GM12874 (cell line): ENCODE results near the gene RPIA.

Source experiments
- TF ChIP-seq, protein P1 (sequence below): IDR thresholded peaks from 2 replicates; pipeline ENCODE4 v1.5.1; 2011; ENCODE audit warnings: low read depth, mild to moderate bottlenecking, control low read depth, low read length, moderate library complexity; ENCODE audit not compliant: insufficient read depth

RPIA gene

DNA sequence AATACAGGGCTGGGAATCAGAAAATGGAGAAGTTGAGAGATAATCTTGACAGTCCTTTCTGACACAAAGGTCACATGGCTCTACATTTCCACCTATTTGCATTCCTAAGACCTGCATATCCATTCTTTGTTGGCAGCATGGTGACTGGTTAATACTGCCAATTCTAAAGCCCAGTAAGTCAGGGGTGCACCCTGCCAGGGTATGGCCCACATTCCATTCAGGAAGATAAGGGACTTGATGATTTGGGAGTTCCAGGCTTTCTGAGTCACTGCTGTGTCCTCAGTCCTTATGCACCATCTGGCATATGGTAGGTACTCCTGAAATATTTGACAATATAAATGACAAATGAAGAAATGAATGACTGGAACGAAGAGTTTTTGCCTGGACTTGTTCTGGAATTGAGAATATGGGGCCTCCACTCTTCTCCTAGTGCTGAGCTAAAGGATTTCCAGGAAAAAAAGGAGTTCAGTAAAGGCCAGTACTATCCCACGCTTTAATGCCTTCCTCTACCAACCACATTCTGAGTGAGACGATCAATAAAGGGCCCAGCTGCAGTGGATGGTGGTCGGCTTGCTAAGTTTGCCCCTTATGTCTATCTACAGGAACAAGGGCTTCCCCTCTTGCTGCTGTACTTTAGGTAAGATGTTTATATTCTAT lies 32.5 kb upstream of the RPIA start:
- TF ChIP-seq, protein P1, sequence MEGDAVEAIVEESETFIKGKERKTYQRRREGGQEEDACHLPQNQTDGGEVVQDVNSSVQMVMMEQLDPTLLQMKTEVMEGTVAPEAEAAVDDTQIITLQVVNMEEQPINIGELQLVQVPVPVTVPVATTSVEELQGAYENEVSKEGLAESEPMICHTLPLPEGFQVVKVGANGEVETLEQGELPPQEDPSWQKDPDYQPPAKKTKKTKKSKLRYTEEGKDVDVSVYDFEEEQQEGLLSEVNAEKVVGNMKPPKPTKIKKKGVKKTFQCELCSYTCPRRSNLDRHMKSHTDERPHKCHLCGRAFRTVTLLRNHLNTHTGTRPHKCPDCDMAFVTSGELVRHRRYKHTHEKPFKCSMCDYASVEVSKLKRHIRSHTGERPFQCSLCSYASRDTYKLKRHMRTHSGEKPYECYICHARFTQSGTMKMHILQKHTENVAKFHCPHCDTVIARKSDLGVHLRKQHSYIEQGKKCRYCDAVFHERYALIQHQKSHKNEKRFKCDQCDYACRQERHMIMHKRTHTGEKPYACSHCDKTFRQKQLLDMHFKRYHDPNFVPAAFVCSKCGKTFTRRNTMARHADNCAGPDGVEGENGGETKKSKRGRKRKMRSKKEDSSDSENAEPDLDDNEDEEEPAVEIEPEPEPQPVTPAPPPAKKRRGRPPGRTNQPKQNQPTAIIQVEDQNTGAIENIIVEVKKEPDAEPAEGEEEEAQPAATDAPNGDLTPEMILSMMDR = no peak

DNA sequence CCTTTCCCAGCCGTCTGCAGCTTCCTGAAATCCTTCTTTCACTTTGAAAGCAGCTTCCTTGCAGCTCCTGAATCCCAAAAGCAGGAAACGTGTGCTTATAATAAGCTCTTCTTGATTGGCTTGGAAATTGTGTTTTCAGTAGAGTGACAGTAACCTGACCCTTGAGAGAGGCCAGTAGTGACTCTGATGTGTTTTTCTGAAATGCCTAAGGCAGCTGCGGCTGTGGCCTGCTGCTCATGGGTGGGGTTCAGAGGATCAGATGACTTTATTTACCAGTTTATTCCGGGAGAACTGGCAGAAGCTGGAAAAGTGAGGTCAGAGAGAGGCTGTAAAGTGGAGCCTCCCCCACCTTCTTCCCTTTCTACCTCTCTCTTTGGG lies 31.9 kb upstream of the RPIA start:
- TF ChIP-seq, protein P1 = no peak

DNA sequence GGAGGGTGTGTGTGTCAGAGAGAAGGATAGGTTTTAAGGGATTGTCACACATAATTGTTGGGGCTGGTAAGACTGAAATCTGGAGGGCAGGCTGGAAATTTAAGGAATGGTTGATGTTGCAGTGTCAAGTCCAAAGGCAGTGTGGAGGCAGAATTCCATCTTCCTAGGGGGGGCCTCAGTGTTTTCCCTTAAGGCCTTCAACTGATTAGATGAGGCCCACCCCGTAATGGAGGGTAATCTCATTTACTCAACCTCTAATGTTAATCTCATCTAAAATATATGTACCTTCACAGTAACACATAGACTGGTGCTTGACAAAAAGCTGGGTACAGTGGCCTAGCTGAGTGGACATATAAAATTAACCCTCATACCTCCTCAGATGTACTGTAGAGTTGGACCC lies 30.9 kb upstream of the RPIA start:
- TF ChIP-seq, protein P1 = no peak

DNA sequence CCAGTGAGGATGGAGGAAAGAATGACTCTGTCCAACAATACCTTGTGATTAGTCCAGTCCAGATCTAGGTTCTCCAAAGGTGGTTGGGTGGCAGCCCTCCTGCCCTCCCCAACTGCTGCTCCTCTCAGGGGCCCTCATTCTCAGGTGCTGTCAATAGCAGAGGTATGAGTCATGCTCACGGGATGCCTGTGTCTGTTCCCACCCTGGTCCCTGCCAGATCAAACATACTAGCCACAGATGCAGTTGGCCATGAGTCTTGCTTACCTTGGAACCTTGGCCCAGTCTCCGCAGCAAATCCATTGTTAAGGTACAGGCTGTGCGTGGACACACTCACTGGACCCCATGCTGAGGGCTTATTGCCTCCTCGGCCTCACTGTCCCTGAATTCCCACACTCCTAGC lies 24.9 kb upstream of the RPIA start:
- TF ChIP-seq, protein P1 = no peak

DNA sequence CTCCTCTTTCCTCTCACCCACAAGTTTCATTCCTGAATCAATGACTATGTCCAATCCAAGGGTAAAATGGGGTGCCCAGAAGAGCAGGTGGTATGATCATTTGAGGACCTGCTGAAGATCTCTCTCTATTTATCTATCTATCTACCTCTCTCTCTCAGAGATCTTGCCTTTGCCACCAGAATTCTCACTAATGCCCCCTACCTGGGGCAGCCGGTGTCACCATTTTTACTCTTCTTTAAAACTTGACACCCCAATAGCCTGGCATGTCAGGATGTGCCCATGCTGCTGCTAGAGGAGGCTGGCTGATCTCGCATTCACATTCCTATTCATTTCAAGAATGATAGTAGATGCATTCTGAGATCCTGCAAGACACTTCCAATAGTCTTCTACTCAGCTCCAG lies 24.3 kb upstream of the RPIA start:
- TF ChIP-seq, protein P1 = peak; percentile 16; the same call in 1 of the 2 replicates

DNA sequence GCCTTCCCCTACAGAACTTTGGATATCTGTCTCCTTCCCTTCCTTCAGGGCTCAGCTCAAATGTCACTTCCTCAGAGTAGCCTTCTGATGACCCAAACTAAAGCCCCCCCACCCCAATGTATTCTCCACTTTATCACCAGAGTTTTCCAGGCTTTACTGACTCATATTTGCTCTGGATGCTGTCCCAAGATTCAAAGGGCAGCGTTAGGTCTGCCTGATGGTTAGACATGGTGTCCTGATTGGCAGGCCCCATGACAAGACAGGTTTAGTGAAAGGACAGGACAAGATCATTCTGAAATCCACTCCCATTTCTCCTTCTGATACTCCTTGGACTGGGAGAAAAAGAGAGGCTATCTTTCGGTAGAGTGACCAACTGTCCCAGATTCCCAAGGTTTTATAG lies 22.6 kb upstream of the RPIA start:
- TF ChIP-seq, protein P1 = no peak

DNA sequence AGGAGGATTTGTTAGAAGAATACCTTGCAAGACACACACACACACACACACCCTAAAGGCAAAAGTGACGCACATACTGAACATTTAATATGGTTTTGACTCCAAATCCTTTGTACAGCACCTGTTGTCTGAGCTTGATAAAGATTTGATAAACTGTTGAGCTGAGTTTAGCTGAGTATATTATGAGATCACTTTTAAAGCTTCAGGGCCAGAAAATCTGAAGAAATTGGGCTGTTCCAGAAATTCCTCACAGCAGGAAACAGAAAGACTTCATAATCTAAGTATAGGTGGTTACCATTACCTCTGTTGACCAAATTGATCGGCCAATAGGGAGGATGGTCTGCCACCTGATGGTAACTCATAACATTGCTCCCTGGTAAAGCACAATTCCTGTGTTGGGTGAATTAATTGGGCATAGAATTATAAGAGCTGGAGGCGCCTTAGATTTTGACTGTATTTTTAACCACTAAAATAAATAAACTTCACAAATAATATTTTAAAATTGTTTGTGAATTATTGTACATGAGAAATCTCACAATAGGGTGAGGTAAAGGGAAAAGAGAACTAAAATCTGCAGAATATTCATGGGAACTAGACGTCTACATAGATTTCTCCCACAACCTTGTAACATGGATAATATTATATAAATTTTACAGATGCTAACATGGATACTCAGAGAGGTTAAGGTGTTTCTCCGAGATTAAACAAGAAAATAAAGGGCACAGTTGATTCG lies 21.8 kb upstream of the RPIA start:
- TF ChIP-seq, protein P1 = peak; percentile 60
